Measurements from ENCODE around the gene SLC37A3.

DNA sequence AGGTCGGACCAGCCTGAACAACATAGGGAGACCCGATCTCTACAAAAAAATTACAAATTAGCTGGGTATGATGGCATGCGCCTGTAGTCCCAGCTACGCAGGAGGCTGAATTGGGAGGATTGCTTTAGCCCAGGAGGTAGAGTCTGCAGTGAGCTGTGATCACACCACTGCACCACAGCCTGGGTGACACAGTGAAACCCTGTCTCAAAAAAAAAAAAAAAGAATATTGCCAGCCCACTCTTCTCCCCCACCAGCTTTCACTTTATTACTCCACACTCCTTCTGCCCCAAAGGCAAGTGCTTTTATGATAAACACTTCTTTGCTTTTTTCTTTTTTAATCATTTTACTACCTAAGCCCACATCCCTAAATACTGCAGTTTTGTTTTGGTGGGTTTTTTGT, 20.3 kb upstream of the SLC37A3 start:
- TF ChIP-seq, protein P1, sequence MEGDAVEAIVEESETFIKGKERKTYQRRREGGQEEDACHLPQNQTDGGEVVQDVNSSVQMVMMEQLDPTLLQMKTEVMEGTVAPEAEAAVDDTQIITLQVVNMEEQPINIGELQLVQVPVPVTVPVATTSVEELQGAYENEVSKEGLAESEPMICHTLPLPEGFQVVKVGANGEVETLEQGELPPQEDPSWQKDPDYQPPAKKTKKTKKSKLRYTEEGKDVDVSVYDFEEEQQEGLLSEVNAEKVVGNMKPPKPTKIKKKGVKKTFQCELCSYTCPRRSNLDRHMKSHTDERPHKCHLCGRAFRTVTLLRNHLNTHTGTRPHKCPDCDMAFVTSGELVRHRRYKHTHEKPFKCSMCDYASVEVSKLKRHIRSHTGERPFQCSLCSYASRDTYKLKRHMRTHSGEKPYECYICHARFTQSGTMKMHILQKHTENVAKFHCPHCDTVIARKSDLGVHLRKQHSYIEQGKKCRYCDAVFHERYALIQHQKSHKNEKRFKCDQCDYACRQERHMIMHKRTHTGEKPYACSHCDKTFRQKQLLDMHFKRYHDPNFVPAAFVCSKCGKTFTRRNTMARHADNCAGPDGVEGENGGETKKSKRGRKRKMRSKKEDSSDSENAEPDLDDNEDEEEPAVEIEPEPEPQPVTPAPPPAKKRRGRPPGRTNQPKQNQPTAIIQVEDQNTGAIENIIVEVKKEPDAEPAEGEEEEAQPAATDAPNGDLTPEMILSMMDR (IDR thresholded peaks at IDR 0.05) = no peak
- TF ChIP-seq POLR2AphosphoS5 (IDR thresholded peaks at IDR 0.05) (no peak), EP300 (IDR thresholded peaks at IDR 0.05) (no peak), POLR2A (IDR thresholded peaks at IDR 0.05) (no peak)
